ENCODE results near the gene ERG.

ERG gene, protein sequence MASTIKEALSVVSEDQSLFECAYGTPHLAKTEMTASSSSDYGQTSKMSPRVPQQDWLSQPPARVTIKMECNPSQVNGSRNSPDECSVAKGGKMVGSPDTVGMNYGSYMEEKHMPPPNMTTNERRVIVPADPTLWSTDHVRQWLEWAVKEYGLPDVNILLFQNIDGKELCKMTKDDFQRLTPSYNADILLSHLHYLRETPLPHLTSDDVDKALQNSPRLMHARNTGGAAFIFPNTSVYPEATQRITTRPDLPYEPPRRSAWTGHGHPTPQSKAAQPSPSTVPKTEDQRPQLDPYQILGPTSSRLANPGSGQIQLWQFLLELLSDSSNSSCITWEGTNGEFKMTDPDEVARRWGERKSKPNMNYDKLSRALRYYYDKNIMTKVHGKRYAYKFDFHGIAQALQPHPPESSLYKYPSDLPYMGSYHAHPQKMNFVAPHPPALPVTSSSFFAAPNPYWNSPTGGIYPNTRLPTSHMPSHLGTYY

DNA sequence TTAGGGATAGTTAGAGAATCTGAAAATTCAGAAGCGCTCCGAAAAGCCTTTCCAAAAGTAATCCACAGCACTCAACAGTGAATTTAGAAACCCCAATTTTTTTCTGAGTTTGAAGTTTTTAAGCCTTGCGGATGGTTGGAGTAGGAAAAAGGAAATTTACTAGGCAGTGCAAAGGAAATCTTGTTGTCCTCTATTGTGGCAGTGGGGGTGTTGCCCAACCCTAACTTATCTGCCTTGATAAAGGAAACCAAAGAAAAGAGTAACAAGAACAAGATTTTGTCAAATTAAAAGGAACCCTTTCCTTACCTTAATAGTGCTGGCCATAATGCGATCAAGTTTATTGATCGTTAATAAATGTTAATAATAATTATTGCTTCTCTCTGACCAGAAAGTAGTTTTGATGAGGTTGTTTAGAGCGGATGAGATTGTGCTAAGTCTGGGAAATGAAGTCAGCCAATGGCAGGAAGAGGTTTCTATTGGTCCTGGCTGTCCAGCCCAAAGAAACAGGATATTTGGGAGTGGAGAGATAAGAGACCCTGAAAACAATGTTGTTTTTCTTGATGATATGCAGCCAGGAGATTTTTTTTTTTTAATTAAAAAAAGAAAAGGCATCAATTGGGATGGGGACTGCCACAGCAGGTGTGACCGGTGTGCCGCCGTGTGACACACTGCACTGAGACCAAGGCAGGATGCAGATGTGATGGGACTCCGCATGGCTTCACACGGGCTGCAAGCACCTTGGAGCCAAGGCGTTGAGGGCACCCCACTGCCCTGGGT lies at the start of gene ERG:
ERG (minus strand) TSS at position 421 of the 777 bp plus-strand sequence; CDS start at position 324, 97 bp downstream.
- Histone ChIP-seq H3K4me1 (ENCODE audit: control insufficient read depth, insufficient read depth, low read length, unreplicated experiment) (peaks cover 12% of the 10 kb centered on the region), H3K4me3 (ENCODE audit: low read depth, low read length) (no peak within 1 kb of the TSS), H3K79me2 (ENCODE audit: control insufficient read depth, insufficient read depth, low read length, unreplicated experiment) (no peaks in the 10 kb centered on the region), H3K27me3 (ENCODE audit: insufficient read depth, low read length) (no peaks in the 10 kb centered on the region), H3K36me3 (ENCODE audit: insufficient read depth, low read length) (no peaks in the 10 kb centered on the region), H2AFZ (ENCODE audit: low read length, unreplicated experiment) (no peak within 1 kb of the TSS), H3K27ac (ENCODE audit: low read depth, low read length) (no peak within 1 kb of the TSS)

DNA sequence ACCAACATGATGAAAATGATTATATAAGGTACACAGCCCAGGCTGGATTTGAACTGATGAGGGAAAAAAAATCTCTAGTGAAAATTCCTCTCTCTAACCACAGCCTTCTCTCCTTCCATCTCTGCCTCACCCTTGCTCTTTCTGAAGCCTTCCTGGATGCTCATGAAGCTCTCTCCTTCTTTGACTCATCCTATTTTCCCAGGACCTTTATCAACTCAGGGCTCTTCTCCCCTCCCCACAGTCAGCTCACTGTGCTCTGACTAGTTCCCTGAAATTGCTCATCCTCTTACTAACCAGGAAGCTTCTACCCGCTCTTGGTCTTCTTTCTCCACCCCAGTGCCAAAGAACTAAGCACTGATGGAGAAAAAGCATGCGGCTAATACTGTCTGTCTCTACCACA lies 46.4 kb upstream of the ERG start:
- no peaks in the 10 kb centered on the region for H3K79me2 ChIP-seq (ENCODE audit: control insufficient read depth, insufficient read depth, low read length, unreplicated experiment)
- no peak overlapping the region for H3K27ac ChIP-seq (ENCODE audit: low read depth, low read length)
- no peak overlapping the region for H2AFZ ChIP-seq (ENCODE audit: low read length, unreplicated experiment)
- H3K4me3 ChIP-seq (ENCODE audit: low read depth, low read length), result no peak overlapping the region
- H3K4me1 ChIP-seq (ENCODE audit: control insufficient read depth, insufficient read depth, low read length, unreplicated experiment), result no peaks in the 10 kb centered on the region
- no peaks in the 10 kb centered on the region for H3K36me3 ChIP-seq (ENCODE audit: insufficient read depth, low read length)
- H3K27me3 ChIP-seq (ENCODE audit: insufficient read depth, low read length), result peaks cover 53% of the 10 kb centered on the region

DNA sequence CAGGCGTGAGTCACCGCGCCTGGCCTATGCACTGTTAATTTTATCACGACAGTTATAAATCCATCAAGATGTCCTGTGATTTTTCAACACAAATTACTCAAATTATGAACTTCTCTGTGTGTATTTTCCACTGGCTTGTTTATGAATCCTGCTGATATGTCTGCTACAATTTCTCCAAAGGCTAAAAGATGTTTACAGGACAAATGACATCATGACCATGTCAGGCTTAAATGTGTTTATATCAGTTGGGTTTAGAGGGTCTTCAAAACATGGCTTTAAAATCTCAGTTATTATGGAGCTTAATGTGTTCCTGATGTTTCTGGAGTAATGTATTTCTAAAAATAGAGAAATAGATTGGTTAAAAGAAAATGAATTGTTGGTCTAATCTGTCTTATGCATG lies 44.0 kb upstream of the ERG start:
- Histone ChIP-seq H3K27ac (ENCODE audit: low read depth, low read length) (no peak overlapping the region), H3K4me1 (ENCODE audit: control insufficient read depth, insufficient read depth, low read length, unreplicated experiment) (no peaks in the 10 kb centered on the region), H2AFZ (ENCODE audit: low read length, unreplicated experiment) (no peak overlapping the region), H3K4me3 (ENCODE audit: low read depth, low read length) (no peak overlapping the region), H3K27me3 (ENCODE audit: insufficient read depth, low read length) (peaks cover 56% of the 10 kb centered on the region), H3K79me2 (ENCODE audit: control insufficient read depth, insufficient read depth, low read length, unreplicated experiment) (no peaks in the 10 kb centered on the region), H3K36me3 (ENCODE audit: insufficient read depth, low read length) (no peaks in the 10 kb centered on the region)

DNA sequence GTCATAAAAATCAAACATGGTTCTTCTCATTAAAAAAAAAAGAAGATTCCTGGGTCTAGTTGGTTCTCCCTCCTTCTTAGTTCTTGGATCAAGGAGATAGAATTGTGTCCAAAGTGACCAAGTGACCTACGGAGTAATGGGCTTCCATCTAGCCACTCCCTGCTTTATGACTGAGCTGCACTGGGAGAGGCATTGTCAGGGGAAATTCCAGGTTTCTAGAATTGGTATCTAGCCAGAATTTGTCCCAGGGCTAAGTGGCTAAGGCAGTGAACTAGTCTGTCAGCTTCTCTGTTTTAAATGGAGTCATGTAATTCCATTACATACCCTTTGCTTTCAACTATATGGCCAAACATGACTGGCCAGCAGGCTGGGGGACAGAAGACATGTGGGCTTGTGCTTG lies 40.1 kb upstream of the ERG start:
- no peaks in the 10 kb centered on the region for H3K4me1 ChIP-seq (ENCODE audit: control insufficient read depth, insufficient read depth, low read length, unreplicated experiment)
- no peak overlapping the region for H3K27ac ChIP-seq (ENCODE audit: low read depth, low read length)

DNA sequence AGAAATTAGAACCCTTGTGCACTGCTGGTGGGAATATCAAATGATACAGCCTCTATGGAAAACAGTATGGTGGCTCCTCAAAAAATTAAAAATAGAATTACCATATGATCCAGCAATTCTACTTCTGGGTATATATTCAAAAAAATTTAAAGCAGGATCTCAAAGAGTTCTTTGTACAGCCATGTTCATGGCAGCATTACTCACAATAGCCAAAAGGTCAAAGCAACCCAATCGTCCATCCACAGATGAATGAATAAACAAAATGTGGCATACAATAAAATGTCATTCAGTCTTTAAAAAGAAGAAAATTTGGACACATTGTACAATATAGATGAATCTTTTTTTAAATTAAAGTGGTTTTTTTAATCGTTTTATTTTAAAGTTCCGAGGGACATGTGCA lies 36.3 kb upstream of the ERG start:
- no peak overlapping the region for H3K27ac ChIP-seq (ENCODE audit: low read depth, low read length)
- no peaks in the 10 kb centered on the region for H3K4me1 ChIP-seq (ENCODE audit: control insufficient read depth, insufficient read depth, low read length, unreplicated experiment)
- peaks cover 74% of the 10 kb centered on the region for H3K27me3 ChIP-seq (ENCODE audit: insufficient read depth, low read length)
- no peak overlapping the region for H2AFZ ChIP-seq (ENCODE audit: low read length, unreplicated experiment)
- no peaks in the 10 kb centered on the region for H3K36me3 ChIP-seq (ENCODE audit: insufficient read depth, low read length)
- no peak overlapping the region for H3K4me3 ChIP-seq (ENCODE audit: low read depth, low read length)
- no peaks in the 10 kb centered on the region for H3K79me2 ChIP-seq (ENCODE audit: control insufficient read depth, insufficient read depth, low read length, unreplicated experiment)

More for the DNA sequence above, 40.1 kb upstream of the ERG start:
- Histone ChIP-seq H3K27me3 (ENCODE audit: insufficient read depth, low read length) (peaks cover 62% of the 10 kb centered on the region), H3K36me3 (ENCODE audit: insufficient read depth, low read length) (no peaks in the 10 kb centered on the region), H3K4me3 (ENCODE audit: low read depth, low read length) (no peak overlapping the region), H3K79me2 (ENCODE audit: control insufficient read depth, insufficient read depth, low read length, unreplicated experiment) (no peaks in the 10 kb centered on the region), H2AFZ (ENCODE audit: low read length, unreplicated experiment) (no peak overlapping the region)

DNA sequence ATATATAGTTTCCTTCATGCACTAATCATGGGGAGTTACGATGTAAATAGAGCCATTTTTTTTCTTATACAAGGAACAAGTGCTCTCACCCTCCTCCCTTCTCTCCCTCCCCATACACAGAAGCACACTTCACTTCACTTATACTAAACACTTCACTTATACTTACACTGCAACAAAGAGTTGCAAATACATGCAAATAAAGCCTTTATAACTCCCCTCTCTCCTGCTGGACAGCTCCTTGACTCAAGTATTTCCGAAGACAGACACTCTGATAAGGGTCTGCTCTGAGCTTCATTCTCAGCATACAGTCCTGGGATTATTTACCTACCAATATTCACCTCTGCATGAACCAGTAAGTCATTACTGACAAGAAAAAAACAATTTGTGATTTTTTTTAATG lies 35.6 kb upstream of the ERG start:
- Histone ChIP-seq H3K4me3 (ENCODE audit: low read depth, low read length) (no peak overlapping the region), H3K27me3 (ENCODE audit: insufficient read depth, low read length) (peaks cover 73% of the 10 kb centered on the region), H3K36me3 (ENCODE audit: insufficient read depth, low read length) (no peaks in the 10 kb centered on the region), H3K4me1 (ENCODE audit: control insufficient read depth, insufficient read depth, low read length, unreplicated experiment) (no peaks in the 10 kb centered on the region), H2AFZ (ENCODE audit: low read length, unreplicated experiment) (no peak overlapping the region), H3K79me2 (ENCODE audit: control insufficient read depth, insufficient read depth, low read length, unreplicated experiment) (no peaks in the 10 kb centered on the region), H3K27ac (ENCODE audit: low read depth, low read length) (no peak overlapping the region)

DNA sequence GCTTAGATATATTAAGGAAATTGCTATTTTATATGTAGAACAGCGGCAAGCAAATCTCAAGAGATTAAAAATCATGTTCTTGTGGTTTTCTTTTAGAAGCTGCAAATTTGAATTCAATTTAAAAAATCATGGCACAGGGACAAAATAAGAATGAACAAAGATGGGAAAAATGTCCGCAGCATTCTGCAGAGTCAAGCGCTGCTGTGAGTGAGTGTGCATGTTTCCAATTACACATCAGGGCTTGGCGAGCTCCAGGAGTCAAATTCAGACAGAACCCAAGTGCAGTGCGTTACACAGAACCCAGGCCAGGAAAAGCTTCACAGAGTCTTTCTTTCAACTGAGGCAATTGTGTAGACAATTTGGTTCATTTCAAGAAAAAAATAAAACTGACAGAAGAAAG lies 33.3 kb upstream of the ERG start:
- Histone ChIP-seq H3K79me2 (ENCODE audit: control insufficient read depth, insufficient read depth, low read length, unreplicated experiment) (no peaks in the 10 kb centered on the region), H2AFZ (ENCODE audit: low read length, unreplicated experiment) (no peak overlapping the region), H3K4me3 (ENCODE audit: low read depth, low read length) (no peak overlapping the region), H3K36me3 (ENCODE audit: insufficient read depth, low read length) (no peaks in the 10 kb centered on the region), H3K27me3 (ENCODE audit: insufficient read depth, low read length) (peaks cover 69% of the 10 kb centered on the region), H3K4me1 (ENCODE audit: control insufficient read depth, insufficient read depth, low read length, unreplicated experiment) (no peaks in the 10 kb centered on the region), H3K27ac (ENCODE audit: low read depth, low read length) (no peak overlapping the region)

DNA sequence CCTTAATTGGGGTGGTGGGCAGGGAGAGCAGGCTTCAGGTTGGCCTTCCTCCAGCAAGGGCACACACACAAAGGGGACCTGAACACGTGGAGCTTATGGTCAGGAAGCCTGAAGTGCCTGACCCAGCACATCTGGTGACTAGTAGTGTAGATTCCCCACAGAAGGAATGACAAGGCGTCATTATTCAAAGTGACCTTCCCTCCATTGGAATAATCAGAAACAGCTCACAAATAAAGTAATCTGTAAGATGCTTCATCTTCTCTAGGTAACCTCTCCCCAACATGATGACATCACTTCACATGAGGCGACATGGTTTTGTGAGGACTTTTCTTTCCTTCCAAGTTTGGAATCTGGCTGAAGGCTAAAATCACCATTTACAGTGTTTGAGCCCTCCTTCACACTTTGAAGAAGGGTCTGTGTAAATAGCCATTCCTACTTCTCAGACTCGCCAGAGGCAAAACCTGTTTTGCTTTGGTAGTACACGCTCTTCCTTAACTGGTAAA lies 32.8 kb upstream of the ERG start:
- Histone ChIP-seq H2AFZ (ENCODE audit: low read length, unreplicated experiment) (no peak overlapping the region), H3K4me1 (ENCODE audit: control insufficient read depth, insufficient read depth, low read length, unreplicated experiment) (no peaks in the 10 kb centered on the region), H3K4me3 (ENCODE audit: low read depth, low read length) (no peak overlapping the region), H3K79me2 (ENCODE audit: control insufficient read depth, insufficient read depth, low read length, unreplicated experiment) (no peaks in the 10 kb centered on the region), H3K36me3 (ENCODE audit: insufficient read depth, low read length) (no peaks in the 10 kb centered on the region), H3K27me3 (ENCODE audit: insufficient read depth, low read length) (peaks cover 65% of the 10 kb centered on the region), H3K27ac (ENCODE audit: low read depth, low read length) (no peak overlapping the region)

DNA sequence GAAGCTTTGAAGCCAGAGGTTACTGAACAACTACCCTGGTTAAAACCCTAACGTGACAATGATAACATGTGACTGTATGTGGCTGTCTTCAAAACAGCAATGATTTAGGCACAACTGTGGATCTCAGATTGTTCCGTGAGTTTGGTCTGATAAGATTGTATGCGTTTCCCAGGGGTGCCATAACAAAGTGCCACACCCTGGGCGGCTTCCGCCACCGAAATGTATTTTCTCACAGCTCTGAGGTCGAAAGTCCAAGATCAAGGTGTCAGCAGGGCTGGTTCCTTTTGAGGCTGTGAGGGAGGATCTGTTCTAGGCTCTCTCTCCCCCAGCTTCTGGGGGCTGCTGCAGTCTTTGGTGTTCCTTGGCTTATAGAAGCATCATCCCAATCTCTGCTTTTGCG lies 29.5 kb upstream of the ERG start:
- H2AFZ ChIP-seq (ENCODE audit: low read length, unreplicated experiment), result no peak overlapping the region
- H3K36me3 ChIP-seq (ENCODE audit: insufficient read depth, low read length), result no peaks in the 10 kb centered on the region
- peaks cover 74% of the 10 kb centered on the region for H3K27me3 ChIP-seq (ENCODE audit: insufficient read depth, low read length)
- no peak overlapping the region for H3K27ac ChIP-seq (ENCODE audit: low read depth, low read length)
- H3K79me2 ChIP-seq (ENCODE audit: control insufficient read depth, insufficient read depth, low read length, unreplicated experiment), result no peaks in the 10 kb centered on the region
- H3K4me1 ChIP-seq (ENCODE audit: control insufficient read depth, insufficient read depth, low read length, unreplicated experiment), result no peaks in the 10 kb centered on the region
- H3K4me3 ChIP-seq (ENCODE audit: low read depth, low read length), result no peak overlapping the region

DNA sequence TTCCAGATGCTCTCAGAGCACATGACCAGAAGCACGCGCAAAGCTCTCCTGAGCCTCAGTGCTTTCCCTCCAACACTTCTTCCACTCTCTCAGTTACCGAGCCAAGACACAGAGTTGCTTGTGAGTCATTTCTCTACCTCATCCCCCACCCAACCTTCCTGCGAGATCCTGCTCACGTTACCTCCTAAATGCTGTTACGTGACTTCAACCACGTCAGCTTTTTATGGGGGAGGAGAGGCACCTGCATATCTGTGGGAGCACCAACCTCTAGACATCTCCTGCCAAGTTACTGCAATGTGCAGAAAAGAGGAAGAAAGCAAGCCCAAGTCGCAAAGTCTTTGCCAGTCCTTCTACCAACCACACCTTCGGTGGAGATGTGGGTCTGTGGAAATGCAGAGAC lies 27.2 kb upstream of the ERG start:
- Histone ChIP-seq H3K4me3 (ENCODE audit: low read depth, low read length) (no peak overlapping the region), H2AFZ (ENCODE audit: low read length, unreplicated experiment) (no peak overlapping the region), H3K79me2 (ENCODE audit: control insufficient read depth, insufficient read depth, low read length, unreplicated experiment) (no peaks in the 10 kb centered on the region), H3K27ac (ENCODE audit: low read depth, low read length) (no peak overlapping the region), H3K4me1 (ENCODE audit: control insufficient read depth, insufficient read depth, low read length, unreplicated experiment) (no peaks in the 10 kb centered on the region), H3K27me3 (ENCODE audit: insufficient read depth, low read length) (peaks cover 75% of the 10 kb centered on the region), H3K36me3 (ENCODE audit: insufficient read depth, low read length) (no peaks in the 10 kb centered on the region)

Data from ACC112 (cell line).